HCT116 (cell line): ENCODE measurements around the gene SEPTIN6. TPM values are rescaled to one million over a fixed set of nuclear protein-coding genes. Genes with fewer than 3 reads are reported as not detected.

Source experiments
- ATAC-seq: fragments of 200-7000 bp; cut with Tn5 transposase; 2 replicates; pipeline ENCODE4 v1.9.1; 2020; ENCODE audit warnings: mild to moderate bottlenecking, moderate library complexity
- BruUV-seq: library from RNA; stranded (reverse); fragments of 400-500 nt; replicated peaks from 2 replicates; lab custom pipeline; 2021; lab: Mats Ljungman, UMichigan
- CTCF ChIA-PET: fragments of 300-600 bp; sonication (Branson Sonifier 250); formaldehyde crosslinking; loops from one replicate; lab custom pipeline; 2021; ENCODE audit warnings: antibody characterized with exemption; lab: Charles Lee
- POLR2A ChIA-PET: fragments of 300-600, 350-600 bp; sonication (Branson Sonifier 250); formaldehyde crosslinking; loops from one replicate; lab custom pipeline; 2021; ENCODE audit warnings: antibody characterized with exemption; lab: Charles Lee
- RAD21 ChIA-PET, 2 experiments: fragments of 300-600 bp; sonication (Branson Sonifier 250); formaldehyde crosslinking; loops; one replicate each; lab custom pipeline; 2023; ENCODE audit warnings: low total read pairs in 2 of 2; ENCODE audit not compliant: uncharacterized antibody in 2 of 2, unreplicated experiment in 2 of 2, low non-redundant PET in 1 of 2; lab: Charles Lee
- DNase-seq: peaks from one replicate; pipeline ENCODE4 v3.0.0-alpha.2; 2010; ENCODE audit warnings: low read depth, low spot score
- H2AFZ ChIP-seq: fragments of 200-600 bp; shearing (Covaris generic), sonication (generic); 2 replicates; pipeline ENCODE4 v1.6.1; 2017; ENCODE audit warnings: low read depth, mixed run types, mixed read lengths, antibody characterized with exemption, low read length; ENCODE audit not compliant: poor library complexity, severe bottlenecking
- H3K27ac ChIP-seq: 2 replicates; pipeline ENCODE4 v1.5.1; 2012; ENCODE audit warnings: low read depth, low read length
- H3K27me3 ChIP-seq: fragments of 200-600 bp; sonication (generic); 2 replicates; pipeline ENCODE4 v1.6.1; 2016; ENCODE audit warnings: mixed run types, low read length, mixed read lengths; ENCODE audit not compliant: insufficient read depth
- H3K36me3 ChIP-seq, 2 experiments: fragments of 200-500 bp in 1 of 2; fragments of 200-600 bp in 1 of 2; sonication (Bioruptor generic) in 1 of 2; sonication (generic) in 1 of 2; 2 replicates each; pipeline versions ENCODE4 v1.5.1 to v1.6.1; 2014 to 2016; ENCODE audit warnings: low read length in 2 of 2, inconsistent platforms in 1 of 2, mixed read lengths in 1 of 2, mixed run types in 1 of 2; ENCODE audit not compliant: insufficient read depth in 2 of 2, control insufficient read depth in 1 of 2
- H3K4me1 ChIP-seq, 2 experiments: fragments of 200-600 bp in 1 of 2; sonication (generic) in 1 of 2; 2 replicates each; pipeline versions ENCODE4 v1.5.1 to v1.6.1; 2012 to 2017; ENCODE audit warnings: low read length in 2 of 2, inconsistent platforms in 1 of 2, mild to moderate bottlenecking in 1 of 2, mixed read lengths in 1 of 2, mixed run types in 1 of 2, moderate library complexity in 1 of 2; ENCODE audit not compliant: insufficient read depth in 2 of 2, control insufficient read depth in 1 of 2
- H3K4me2 ChIP-seq: fragments of 200-600 bp; sonication (generic); 2 replicates; pipeline ENCODE4 v1.6.1; 2017; ENCODE audit warnings: mixed run types, low read length, mixed read lengths
- H3K4me3 ChIP-seq, 2 experiments: fragments of 200-600 bp in 1 of 2; sonication (generic) in 1 of 2; replicated peaks in 1 of 2; 2 replicates each; pipeline ENCODE4 v1.5.1; 2011 to 2016; ENCODE audit warnings: low read length in 2 of 2, control low read depth in 1 of 2, low read depth in 1 of 2, mild to moderate bottlenecking in 1 of 2, mixed read lengths in 1 of 2, mixed run types in 1 of 2
- H3K79me2 ChIP-seq: fragments of 200-600 bp; sonication (generic); 2 replicates; pipeline ENCODE4 v1.6.1; 2017; ENCODE audit warnings: mild to moderate bottlenecking, mixed run types, low read length, moderate library complexity, mixed read lengths; ENCODE audit not compliant: insufficient read depth
- H3K9ac ChIP-seq: fragments of 200-600 bp; sonication (generic); 2 replicates; pipeline ENCODE4 v1.6.1; 2016; ENCODE audit warnings: low read length, mixed read lengths
- H3K9me2 ChIP-seq: fragments of 200-600 bp; sonication (generic), shearing (Covaris generic); 2 replicates; pipeline ENCODE4 v1.6.1; 2017; ENCODE audit warnings: mixed run types, mild to moderate bottlenecking, moderate library complexity; ENCODE audit not compliant: insufficient read depth
- H3K9me3 ChIP-seq, 2 experiments: fragments of 200-500 bp in 1 of 2; fragments of 200-600 bp in 1 of 2; sonication (Bioruptor generic) in 1 of 2; sonication (generic) in 1 of 2; 2 replicates each; pipeline ENCODE4 v1.6.1; 2014 to 2017; ENCODE audit warnings: low read length in 2 of 2, mixed read lengths in 2 of 2, inconsistent platforms in 1 of 2, low read depth in 1 of 2, mild to moderate bottlenecking in 1 of 2, mixed run types in 1 of 2, moderate library complexity in 1 of 2; ENCODE audit not compliant: control insufficient read depth in 1 of 2, insufficient read depth in 1 of 2
- H4K20me1 ChIP-seq: fragments of 200-600 bp; sonication (generic), shearing (Covaris generic); 2 replicates; pipeline ENCODE4 v1.6.1; 2017; ENCODE audit warnings: mixed run types, mild to moderate bottlenecking, moderate library complexity; ENCODE audit not compliant: insufficient read depth
- ATF3 ChIP-seq: IDR thresholded peaks from 2 replicates; pipeline ENCODE4 v1.6.1; 2012
- CEBPB ChIP-seq: IDR thresholded peaks from 2 replicates; pipeline ENCODE4 v1.6.1; 2012; ENCODE audit warnings: low read depth
- CTCF ChIP-seq, 3 experiments: fragments of 200-600 bp in 1 of 3; sonication (generic) in 1 of 3; IDR thresholded peaks in 2 of 3; conservative IDR thresholded peaks in 1 of 3; 2 replicates each; pipeline ENCODE4 v1.5.1; 2012 to 2017; ENCODE audit warnings: low read depth in 2 of 3, low read length in 2 of 3, antibody characterized with exemption in 1 of 3, borderline replicate concordance in 1 of 3, control low read depth in 1 of 3, mild to moderate bottlenecking in 1 of 3, mixed read lengths in 1 of 3, mixed run types in 1 of 3, moderate library complexity in 1 of 3; ENCODE audit not compliant: insufficient read depth in 1 of 3
- EGR1 ChIP-seq: IDR thresholded peaks from 2 replicates; pipeline ENCODE4 v1.6.1; 2012; ENCODE audit warnings: low read depth
- ELF1 ChIP-seq: IDR thresholded peaks from 2 replicates; pipeline ENCODE4 v1.6.1; 2012; ENCODE audit warnings: low read depth, borderline replicate concordance
- EZH2phosphoT487 ChIP-seq: fragments of 200-600 bp; IDR thresholded peaks from 2 replicates; pipeline ENCODE4 v1.6.1; 2018; ENCODE audit warnings: antibody characterized with exemption, borderline replicate concordance
- JUND ChIP-seq: IDR thresholded peaks from 2 replicates; pipeline ENCODE4 v1.6.1; 2012
- MAX ChIP-seq: IDR thresholded peaks from 2 replicates; pipeline ENCODE4 v1.6.1; 2012
- POLR2A ChIP-seq: IDR thresholded peaks from 2 replicates; pipeline ENCODE4 v1.7.0; 2011; ENCODE audit warnings: borderline replicate concordance; ENCODE audit not compliant: insufficient read depth, insufficient read length; ENCODE audit errors: extremely low read depth
- RAD21 ChIP-seq: IDR thresholded peaks from 2 replicates; pipeline ENCODE4 v1.6.1; 2012; ENCODE audit warnings: low read depth, mild to moderate bottlenecking
- SP1 ChIP-seq: IDR thresholded peaks from 2 replicates; pipeline ENCODE4 v1.6.1; 2012; ENCODE audit warnings: low read depth
- SRF ChIP-seq: IDR thresholded peaks from 2 replicates; pipeline ENCODE4 v1.6.1; 2012; ENCODE audit warnings: low read depth
- ZFX ChIP-seq: fragments of 450-650 bp; IDR thresholded peaks from 2 replicates; pipeline ENCODE4 v1.6.1; 2017
- ZNF274 ChIP-seq: fragments of 200-500 bp; sonication (Bioruptor generic); IDR thresholded peaks from 2 replicates; pipeline ENCODE4 v1.6.1; 2014; ENCODE audit warnings: mild to moderate bottlenecking, low read depth, low read length, inconsistent platforms
- intact Hi-C: fragments of 100-400 bp; cut with micrococcal nuclease; formaldehyde crosslinking; loops from 2 replicates; pipeline ENCODE4 v1.10.0; 2022
- total RNA-seq: library from RNA; stranded (reverse); gene quantifications from one replicate; pipeline ENCODE4 v1.2.1, GENCODE V29; 2021; ENCODE audit not compliant: unreplicated experiment
- TF ChIP-seq, protein P1 (sequence below): IDR thresholded peaks from 2 replicates; pipeline ENCODE4 v1.6.1; 2012; ENCODE audit warnings: low read depth

Gene SEPTIN6
- total RNA-seq, 1 experiment from 2014 or later: 10.8 TPM

DNA sequence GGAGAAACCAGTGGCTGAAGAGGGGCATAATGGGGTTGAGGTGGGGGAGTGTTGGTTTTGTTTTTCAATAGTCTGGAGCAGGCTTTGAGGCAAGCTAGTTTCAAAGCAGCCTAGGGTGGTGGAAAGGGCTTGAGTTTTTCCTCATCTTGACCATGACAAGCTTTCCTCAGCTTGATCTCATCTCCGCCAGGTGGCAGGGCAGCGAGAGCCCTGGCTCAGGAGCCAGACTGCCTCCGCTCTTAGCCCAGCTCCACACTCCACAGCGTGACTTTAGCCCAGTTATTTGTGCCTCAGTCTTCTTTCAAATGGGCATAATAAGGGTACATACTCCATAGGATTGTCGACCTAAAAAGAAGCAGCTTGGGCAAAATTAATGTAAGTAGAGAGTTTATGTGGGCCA lies 35.5 kb upstream of the SEPTIN6 start:
- H3K27ac ChIP-seq: no peak overlapping the region
- H3K4me2 ChIP-seq: no peak overlapping the region
- H3K9me2 ChIP-seq: no peaks in the 10 kb centered on the region
- H3K79me2 ChIP-seq: no peaks in the 10 kb centered on the region
- peak in 1 of 3 experiments; percentile 36; a peak in 1 of 6 replicates for TF ChIP-seq CTCF (IDR thresholded peaks at IDR 0.05 in 2 of 3, conservative IDR thresholded peaks at IDR 0.05 in 1 of 3; ENCODE audit: borderline replicate concordance in 1 of 3, insufficient read depth in 1 of 3, low read depth in 2 of 3, low read length in 2 of 3)
- no peak for TF ChIP-seq EGR1
- TF ChIP-seq ZFX: no peak
- H3K9me3 ChIP-seq: no peaks in the 10 kb centered on the region
- RAD21 ChIA-PET: no interaction called here
- no TSS peak for BruUV-seq
- H2AFZ ChIP-seq: no peak overlapping the region
- CTCF ChIA-PET: interaction anchor here (0.7 to 1.8 kb wide), 6 partner anchors 18 to 216 kb away, joined by 3 to 6 read pairs (median 4); no protein-coding TSS in a partner anchor
- no peaks in the 10 kb centered on the region for H3K36me3 ChIP-seq
- POLR2A ChIA-PET: no interaction called here
- DNase-seq (no peak), ATAC-seq (peak; percentile 61)
- no peak overlapping the region for H3K9ac ChIP-seq
- H3K4me3 ChIP-seq: no peak overlapping the region
- intact Hi-C loops: no loop called here
- no peaks in the 10 kb centered on the region for H4K20me1 ChIP-seq
- H3K4me1 ChIP-seq: no peaks in the 10 kb centered on the region
- no peaks in the 10 kb centered on the region for H3K27me3 ChIP-seq

GRCh38 chrX:119726900-119727555 lies 34.1 kb upstream of the SEPTIN6 start:
- Histone ChIP-seq H3K9ac (no peak overlapping the region), H3K4me3 (no peak overlapping the region), H3K79me2 (no peaks in the 10 kb centered on the region), H3K27ac (no peak overlapping the region), H3K4me1 (no peaks in the 10 kb centered on the region), H3K27me3 (no peaks in the 10 kb centered on the region), H3K36me3 (no peaks in the 10 kb centered on the region), H3K4me2 (no peak overlapping the region), H3K9me2 (no peaks in the 10 kb centered on the region), H3K9me3 (no peaks in the 10 kb centered on the region), H4K20me1 (no peaks in the 10 kb centered on the region), H2AFZ (no peak overlapping the region)
- ChIA-PET RAD21 (no interaction called here), CTCF (no interaction called here), POLR2A (interaction anchor here (0.6 kb wide), 1 partner anchor 110 kb away, joined by 3 read pairs; no protein-coding TSS in a partner anchor)
- no TSS peak for BruUV-seq
- intact Hi-C loops: no loop called here
- DNase-seq: no peak
- ATAC-seq: no peak
- TF ChIP-seq CEBPB (no peak), EZH2phosphoT487 (no peak), MAX (no peak), ZNF274 (no peak), JUND (no peak), ELF1 (no peak), SRF (no peak), ATF3 (no peak), POLR2A (no peak), SP1 (no peak), RAD21 (no peak)
- TF ChIP-seq, protein P1, sequence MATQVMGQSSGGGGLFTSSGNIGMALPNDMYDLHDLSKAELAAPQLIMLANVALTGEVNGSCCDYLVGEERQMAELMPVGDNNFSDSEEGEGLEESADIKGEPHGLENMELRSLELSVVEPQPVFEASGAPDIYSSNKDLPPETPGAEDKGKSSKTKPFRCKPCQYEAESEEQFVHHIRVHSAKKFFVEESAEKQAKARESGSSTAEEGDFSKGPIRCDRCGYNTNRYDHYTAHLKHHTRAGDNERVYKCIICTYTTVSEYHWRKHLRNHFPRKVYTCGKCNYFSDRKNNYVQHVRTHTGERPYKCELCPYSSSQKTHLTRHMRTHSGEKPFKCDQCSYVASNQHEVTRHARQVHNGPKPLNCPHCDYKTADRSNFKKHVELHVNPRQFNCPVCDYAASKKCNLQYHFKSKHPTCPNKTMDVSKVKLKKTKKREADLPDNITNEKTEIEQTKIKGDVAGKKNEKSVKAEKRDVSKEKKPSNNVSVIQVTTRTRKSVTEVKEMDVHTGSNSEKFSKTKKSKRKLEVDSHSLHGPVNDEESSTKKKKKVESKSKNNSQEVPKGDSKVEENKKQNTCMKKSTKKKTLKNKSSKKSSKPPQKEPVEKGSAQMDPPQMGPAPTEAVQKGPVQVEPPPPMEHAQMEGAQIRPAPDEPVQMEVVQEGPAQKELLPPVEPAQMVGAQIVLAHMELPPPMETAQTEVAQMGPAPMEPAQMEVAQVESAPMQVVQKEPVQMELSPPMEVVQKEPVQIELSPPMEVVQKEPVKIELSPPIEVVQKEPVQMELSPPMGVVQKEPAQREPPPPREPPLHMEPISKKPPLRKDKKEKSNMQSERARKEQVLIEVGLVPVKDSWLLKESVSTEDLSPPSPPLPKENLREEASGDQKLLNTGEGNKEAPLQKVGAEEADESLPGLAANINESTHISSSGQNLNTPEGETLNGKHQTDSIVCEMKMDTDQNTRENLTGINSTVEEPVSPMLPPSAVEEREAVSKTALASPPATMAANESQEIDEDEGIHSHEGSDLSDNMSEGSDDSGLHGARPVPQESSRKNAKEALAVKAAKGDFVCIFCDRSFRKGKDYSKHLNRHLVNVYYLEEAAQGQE: no peak
